Ovary (tissue), 9 donors: ENCODE measurements around the gene MED14. TPM values are rescaled to one million over a fixed set of nuclear protein-coding genes. Genes with fewer than 3 reads are reported as not detected.

Source experiments
- DNase-seq, 5 donors: peaks; one replicate each; pipeline ENCODE4 v3.0.0-alpha.2; 2019 to 2020
- H3K27ac ChIP-seq, 2 donors: fragments of 200-600 bp; one replicate each; pipeline versions ENCODE4 v1.5.1 to v1.8.0; 2019 to 2022
- H3K27me3 ChIP-seq: fragments of 200-600 bp; one replicate; pipeline ENCODE4 v1.8.0; 2022
- H3K36me3 ChIP-seq: fragments of 200-600 bp; sonication (generic); one replicate; pipeline ENCODE4 v1.5.1; 2019
- H3K4me1 ChIP-seq: one replicate; pipeline ENCODE4 v1.8.1; 2013; ENCODE audit warnings: mild to moderate bottlenecking, moderate library complexity; ENCODE audit not compliant: insufficient read depth
- H3K4me3 ChIP-seq: fragments of 200-600 bp; sonication (generic); one replicate; pipeline ENCODE4 v1.5.1; 2017
- H3K9me3 ChIP-seq, 2 donors: fragments of 200-600 bp in 1 of 2; sonication (generic) in 1 of 2; one replicate each; pipeline versions ENCODE4 v1.5.1 to v1.8.1; 2013 to 2019; ENCODE audit warnings: mild to moderate bottlenecking in 1 of 2, moderate library complexity in 1 of 2
- CTCF ChIP-seq, 3 donors: fragments of 450-650 bp in 2 of 3; fragments of 200-600 bp in 1 of 3; IDR thresholded peaks; one replicate each; pipeline versions ENCODE4 v1.5.1 to v1.8.0; 2016 to 2022; ENCODE audit warnings: antibody characterized with exemption in 3 of 3, mild to moderate bottlenecking in 1 of 3
- EP300 ChIP-seq: sonication (generic); formaldehyde crosslinking; IDR thresholded peaks from one replicate; pipeline ENCODE4 v1.6.1; 2017; ENCODE audit warnings: antibody characterized with exemption
- POLR2A ChIP-seq: fragments of 450-650 bp; IDR thresholded peaks from one replicate; pipeline ENCODE4 v1.6.1; 2017; ENCODE audit warnings: antibody characterized with exemption, mild to moderate bottlenecking, moderate library complexity
- WGBS, 3 donors: extraction: QIAGEN DNeasy Blood & Tissue Kit in 1 of 3; methylation state at CpG; one replicate each; pipeline versions ENCODE4 v1.1.5 to v1.1.7; 2013 to 2017; 5-methylcytosine and 5-hydroxymethylcytosine counted together
- intact Hi-C, 4 donors: fragments of 100-400 bp; cut with DNase I; formaldehyde crosslinking; loops; one replicate each; pipeline versions ENCODE4 v1.11.0 to v1.15.1; 2022 to 2023
- polyA plus RNA-seq, 2 donors: library from polyadenylated mRNA; stranded (reverse); fragments of 200-250 nt in 1 of 2; fragments of 350-450 nt in 1 of 2; fragmentation: Illumina TruSeq in 1 of 2; extraction: RNeasy Lipid Tissue Mini Kit (QIAGEN cat#74804) in 1 of 2; gene quantifications; one replicate each; pipeline ENCODE4 v1.2.3, GENCODE V29; 2013 to 2014
- total RNA-seq, 7 donors: library from RNA; depleted of rRNA in 2 of 7; stranded (reverse); fragments of >200 nt in 2 of 7; fragmentation: NEBNext Ultra II Directional in 3 of 7; extraction: Animal tissue kit (Norgen Biotek cat#: 25700) in 3 of 7; gene quantifications; one replicate each; pipeline versions ENCODE4 v1.1.0 to v1.2.4, GENCODE V29; 2016 to 2023
- donor health status: DM: no; HTN: no; CAD: no; lungs with moderate emphysema.
- donor health status: DM: no; HTN: no; CAD: no.
- donor health status: Bipolar disorder and iron deficiency.
- donor health status: DM: yes; HTN: yes; CAD: no.
- donor health status: DM: no; HTN: no; CAD: no.
- donor health status: DM: yes; HTN: yes; CAD: no.

The MED14 gene
- total and polyA plus RNA-seq, 9 donors: 12.1 to 41.5 (median 33.1) TPM

- Histone ChIP-seq H3K27me3 (no peaks in the 10 kb centered on the region), H3K27ac (no peak overlapping the region), H3K4me1 (no peaks in the 10 kb centered on the region), H3K4me3 (no peak overlapping the region), H3K36me3 (no peaks in the 10 kb centered on the region), H3K9me3 (no peaks in the 10 kb centered on the region)
- DNase-seq: no peak
- TF ChIP-seq POLR2A: no peak
- TF ChIP-seq CTCF (IDR thresholded peaks at IDR 0.05): no peak
- TF ChIP-seq EP300: no peak
- intact Hi-C loops: no loop called here
- WGBS, 3 donors: 78 to 83% (median 81%) methylated on average over 18 of the region's 18 CpGs
Observed at GRCh38 chrX:40622479-40623138, 112.7 kb downstream of the MED14 start.

GRCh38 chrX:40617566-40617965, 117.8 kb downstream of the MED14 start:
- no peaks in the 10 kb centered on the region for H3K4me1 ChIP-seq
- H3K36me3 ChIP-seq: no peaks in the 10 kb centered on the region
- H3K9me3 ChIP-seq: no peaks in the 10 kb centered on the region
- TF ChIP-seq EP300 (no peak), POLR2A (no peak), CTCF (IDR thresholded peaks at IDR 0.05) (no peak)
- intact Hi-C loops: no loop called here
- H3K4me3 ChIP-seq: no peak overlapping the region
- no peaks in the 10 kb centered on the region for H3K27me3 ChIP-seq
- DNase-seq: no peak
- 82 to 86% (median 84%) methylated on average over 7 of the region's 7 CpGs for WGBS, 3 donors
- no peak overlapping the region for H3K27ac ChIP-seq

GRCh38 chrX:40615976-40616375, 119.4 kb downstream of the MED14 start:
- no peak overlapping the region for H3K4me3 ChIP-seq
- H3K9me3 ChIP-seq: no peaks in the 10 kb centered on the region
- no peak for DNase-seq
- TF ChIP-seq EP300: no peak
- no peak for TF ChIP-seq POLR2A
- TF ChIP-seq CTCF (IDR thresholded peaks at IDR 0.05): no peak
- 74 to 88% (median 76%) methylated on average over 9 of the region's 9 CpGs for WGBS, 3 donors
- H3K36me3 ChIP-seq: no peaks in the 10 kb centered on the region
- H3K27me3 ChIP-seq: no peaks in the 10 kb centered on the region
- intact Hi-C loops: no loop called here
- no peaks in the 10 kb centered on the region for H3K4me1 ChIP-seq
- no peak overlapping the region for H3K27ac ChIP-seq

- intact Hi-C loops: no loop called here
Observed at GRCh38 chrX:40612511-40612910, 122.8 kb downstream of the MED14 start.

More at GRCh38 chrX:40612511-40612910, 122.8 kb downstream of the MED14 start:
- no peak for TF ChIP-seq CTCF (IDR thresholded peaks at IDR 0.05)
- no peak for TF ChIP-seq EP300
- H3K4me3 ChIP-seq: no peak overlapping the region
- H3K4me1 ChIP-seq: no peaks in the 10 kb centered on the region
- no peak for DNase-seq
- H3K9me3 ChIP-seq: no peaks in the 10 kb centered on the region
- no peaks in the 10 kb centered on the region for H3K36me3 ChIP-seq
- no peak overlapping the region for H3K27ac ChIP-seq
- WGBS, 3 donors: 54 to 67% (median 56%) methylated on average over 4 of the region's 4 CpGs
- no peaks in the 10 kb centered on the region for H3K27me3 ChIP-seq
